ENCODE measurements around the gene CFAP45. TPM values are rescaled to one million over a fixed set of nuclear protein-coding genes. Genes with fewer than 3 reads are reported as not detected.

CFAP45 gene
- total RNA-seq, 1 experiment from 2014 or later, result 0.40 TPM

GRCh38 chr1:159859767-159860322 lies 40.1 kb downstream of the CFAP45 start:
- ChIA-PET POLR2A (interaction anchor here (0.6 to 1.0 kb wide), 3 partner anchors 8 to 718 kb away, joined by 3 to 4 read pairs (median 3); no protein-coding TSS in a partner anchor), CTCF (interaction anchor here (0.7 to 4.8 kb wide), 4 partner anchors 9 to 62 kb away, joined by 3 to 30 read pairs (median 4); no protein-coding TSS in a partner anchor)

GRCh38 chr1:159857889-159858288 lies 42.1 kb downstream of the CFAP45 start:
- Mint-ChIP-seq H3K27me3 (ENCODE audit: insufficient read depth, unreplicated experiment) (no peaks in the 10 kb centered on the region), H3K27ac (ENCODE audit: low read depth, unreplicated experiment) (no peak overlapping the region), H3K4me3 (ENCODE audit: unreplicated experiment) (no peak overlapping the region), H3K36me3 (ENCODE audit: insufficient read depth, unreplicated experiment) (no peaks in the 10 kb centered on the region), H3K4me1 (ENCODE audit: insufficient read depth, unreplicated experiment) (peaks cover 24% of the 10 kb centered on the region), H3K9me3 (ENCODE audit: unreplicated experiment) (no peaks in the 10 kb centered on the region)
- POLR2A ChIA-PET, result interaction anchor here (9.6 kb wide), 1 partner anchor 11 kb away, joined by 80 read pairs; no protein-coding TSS in a partner anchor
- no peak for TF ChIP-seq CTCF (IDR thresholded peaks at IDR 0.05; ENCODE audit: unreplicated experiment)
- BruUV-seq (replicated peaks), result no TSS peak
- CTCF ChIA-PET, result interaction anchor here (0.5 to 3.8 kb wide), 9 partner anchors 12 to 161 kb away, joined by 3 to 49 read pairs (median 5); partner anchors contain the start of gene FCRL6
- intact Hi-C loops (cut with micrococcal nuclease), result no loop called here
- DNase-seq (ENCODE audit: unreplicated experiment), result no peak

More at GRCh38 chr1:159859767-159860322, 40.1 kb downstream of the CFAP45 start:
- no peaks in the 10 kb centered on the region for H3K27me3 Mint-ChIP-seq (ENCODE audit: insufficient read depth, unreplicated experiment)
- H3K9me3 Mint-ChIP-seq (ENCODE audit: unreplicated experiment), result no peaks in the 10 kb centered on the region
- no peaks in the 10 kb centered on the region for H3K36me3 Mint-ChIP-seq (ENCODE audit: insufficient read depth, unreplicated experiment)
- TF ChIP-seq CTCF (IDR thresholded peaks at IDR 0.05; ENCODE audit: unreplicated experiment), result no peak
- H3K27ac Mint-ChIP-seq (ENCODE audit: low read depth, unreplicated experiment), result no peak overlapping the region
- intact Hi-C loops (cut with micrococcal nuclease), result no loop called here
- H3K4me1 Mint-ChIP-seq (ENCODE audit: insufficient read depth, unreplicated experiment), result peaks cover 13% of the 10 kb centered on the region
- no TSS peak for BruUV-seq (replicated peaks)
- no peak for DNase-seq (ENCODE audit: unreplicated experiment)
- no peak overlapping the region for H3K4me3 Mint-ChIP-seq (ENCODE audit: unreplicated experiment)

- ChIA-PET CTCF (interaction anchor here (0.6 to 3.8 kb wide), 9 partner anchors 12 to 755 kb away, joined by 3 to 49 read pairs (median 5); no protein-coding TSS in a partner anchor), POLR2A (interaction anchor here (0.8 to 9.6 kb wide), 2 partner anchors 12 to 67 kb away, joined by 4 to 80 read pairs; no protein-coding TSS in a partner anchor)
- Mint-ChIP-seq H3K9me3 (ENCODE audit: unreplicated experiment) (no peaks in the 10 kb centered on the region), H3K4me3 (ENCODE audit: unreplicated experiment) (no peak overlapping the region), H3K27ac (ENCODE audit: low read depth, unreplicated experiment) (no peak overlapping the region), H3K27me3 (ENCODE audit: insufficient read depth, unreplicated experiment) (no peaks in the 10 kb centered on the region), H3K4me1 (ENCODE audit: insufficient read depth, unreplicated experiment) (peaks cover 24% of the 10 kb centered on the region), H3K36me3 (ENCODE audit: insufficient read depth, unreplicated experiment) (no peaks in the 10 kb centered on the region)
- intact Hi-C loops (cut with micrococcal nuclease), result no loop called here
- BruUV-seq (replicated peaks), result no TSS peak
- TF ChIP-seq CTCF (IDR thresholded peaks at IDR 0.05; ENCODE audit: unreplicated experiment), result no peak
- DNase-seq (ENCODE audit: unreplicated experiment), result peak; percentile 13
Measured at GRCh38 chr1:159856576-159856975, 43.4 kb downstream of the CFAP45 start.

GRCh38 chr1:159855709-159856108 lies 44.3 kb downstream of the CFAP45 start:
- Mint-ChIP-seq H3K27ac (ENCODE audit: low read depth, unreplicated experiment) (peak overlapping the region; percentile 61), H3K36me3 (ENCODE audit: insufficient read depth, unreplicated experiment) (no peaks in the 10 kb centered on the region), H3K27me3 (ENCODE audit: insufficient read depth, unreplicated experiment) (no peaks in the 10 kb centered on the region), H3K4me1 (ENCODE audit: insufficient read depth, unreplicated experiment) (peaks cover 25% of the 10 kb centered on the region), H3K9me3 (ENCODE audit: unreplicated experiment) (no peaks in the 10 kb centered on the region), H3K4me3 (ENCODE audit: unreplicated experiment) (peak overlapping the region; percentile 77)
- intact Hi-C loops (cut with micrococcal nuclease), result no loop called here
- TF ChIP-seq CTCF (IDR thresholded peaks at IDR 0.05; ENCODE audit: unreplicated experiment), result no peak
- no TSS peak for BruUV-seq (replicated peaks)
- CTCF ChIA-PET, result interaction anchor here (0.6 to 3.8 kb wide), 7 partner anchors 32 to 101 kb away, joined by 3 to 49 read pairs (median 6); no protein-coding TSS in a partner anchor
- POLR2A ChIA-PET, result interaction anchor here (0.6 to 9.6 kb wide), 8 partner anchors 10 to 69 kb away, joined by 3 to 80 read pairs (median 4); no protein-coding TSS in a partner anchor
- no peak for DNase-seq (ENCODE audit: unreplicated experiment)

Data from MCF 10A (cell line).